Transverse colon (tissue), 4 donors: ENCODE results near the gene SETD5. TPM values are rescaled to one million over a fixed set of nuclear protein-coding genes. Genes with fewer than 3 reads are reported as not detected.

ENCODE experiments used
- DNase-seq: peaks from one replicate; pipeline ENCODE4 v3.0.0-alpha.2; 2019
- H3K27ac ChIP-seq, 4 donors: fragments of 200-600 bp; sonication (generic); 2 replicates each; pipeline ENCODE4 v1.5.1; 2016 to 2018; ENCODE audit warnings: inconsistent platforms in 4 of 4
- H3K27me3 ChIP-seq: fragments of 200-600 bp; sonication (generic); 2 replicates; pipeline ENCODE4 v1.5.1; 2017; ENCODE audit warnings: inconsistent platforms
- H3K36me3 ChIP-seq, 4 donors: fragments of 200-600 bp; sonication (generic); 2 replicates each; pipeline ENCODE4 v1.5.1; 2017 to 2019; ENCODE audit warnings: inconsistent platforms in 4 of 4
- H3K4me1 ChIP-seq, 4 donors: fragments of 200-600 bp; sonication (generic); 2 replicates each; pipeline ENCODE4 v1.5.1; 2017 to 2020; ENCODE audit warnings: inconsistent platforms in 4 of 4
- H3K4me3 ChIP-seq, 4 donors: fragments of 200-600 bp; sonication (generic); 1 replicate in 1 of 4; 2 replicates in 3 of 4; pipeline versions ENCODE4 v1.5.1 to v1.6.1; 2017 to 2019; ENCODE audit warnings: inconsistent platforms in 4 of 4
- H3K9me3 ChIP-seq, 2 donors: fragments of 200-600 bp; sonication (generic); 2 replicates each; pipeline ENCODE4 v1.5.1; 2017 to 2019; ENCODE audit warnings: inconsistent platforms in 2 of 2
- CTCF ChIP-seq, 5 experiments: fragments of 200-600 bp in 3 of 5; fragments of 450-650 bp in 2 of 5; sonication (generic) in 3 of 5; IDR thresholded peaks; 1 replicate in 2 of 5; 2 replicates in 3 of 5; pipeline ENCODE4 v1.5.1; 2016 to 2017; ENCODE audit warnings: antibody characterized with exemption in 5 of 5, inconsistent platforms in 3 of 5, mild to moderate bottlenecking in 2 of 5, moderate library complexity in 1 of 5
- EP300 ChIP-seq: sonication (generic); formaldehyde crosslinking; IDR thresholded peaks from one replicate; pipeline ENCODE4 v1.6.1; 2017; ENCODE audit warnings: antibody characterized with exemption, low read depth
- POLR2A ChIP-seq: fragments of 450-650 bp; IDR thresholded peaks from one replicate; pipeline ENCODE4 v1.6.1; 2016; ENCODE audit warnings: antibody characterized with exemption, mild to moderate bottlenecking, moderate library complexity
- POLR2AphosphoS5 ChIP-seq, 3 donors: sonication (generic); formaldehyde crosslinking; IDR thresholded peaks; one replicate each; pipeline ENCODE4 v1.6.1; 2016; ENCODE audit warnings: antibody characterized with exemption in 3 of 3
- WGBS, 2 donors: methylation state at CpG; one replicate each; pipeline ENCODE4 v1.1.5; 2018; ENCODE audit warnings: low coverage in 1 of 2; 5-methylcytosine and 5-hydroxymethylcytosine counted together
- in situ Hi-C, 4 donors: fragments of 200-750 bp; cut with MboI; loops; one replicate each; pipeline versions ENCODE4 v1.15.0 to v1.15.1; 2017; ENCODE audit warnings: low sequenced_read_pairs in 3 of 4, low pct_ligation_motif_present in 1 of 4, low pct_unique_long_range_greater_than_20kb in 1 of 4
- intact Hi-C: fragments of 100-400 bp; cut with DNase I; formaldehyde crosslinking; loops from one replicate; pipeline ENCODE4 v1.15.1; 2023; ENCODE audit warnings: low total_unique reads
- total RNA-seq, 4 donors: library from RNA; depleted of rRNA; stranded (reverse); fragments of >200 nt; gene quantifications; one replicate each; pipeline ENCODE4 v1.1.0, GENCODE V29; 2016

The SETD5 gene
- total RNA-seq, 4 donors from 2014 or later, result 70.6 to 161 (median 129) TPM

- Histone ChIP-seq H3K4me3 (no peak overlapping the region), H3K9me3 (no peaks in the 10 kb centered on the region), H3K4me1 (no peaks in the 10 kb centered on the region), H3K27ac (no peak overlapping the region), H3K27me3 (no peaks in the 10 kb centered on the region), H3K36me3 (peaks cover 0 to 72% (median 37%) of the 10 kb centered on the region in 4 donors)
- TF ChIP-seq CTCF (IDR thresholded peaks at IDR 0.05), result no peak
- TF ChIP-seq POLR2AphosphoS5 (IDR thresholded peaks at IDR 0.05), result no peak
- TF ChIP-seq POLR2A, result no peak
- no peak for TF ChIP-seq EP300
- intact Hi-C loops, result loop anchor here (10.0 kb wide), 1 partner anchor 49 kb away; no protein-coding TSS in a partner anchor
- no peak for DNase-seq
- 30 to 62% methylated on average over 2 to 3 of the region's 3 CpGs for WGBS, 2 donors
- in situ Hi-C loops, result no loop called here
These were observed 11.3 kb upstream of the SETD5 start for GRCh38 chr3:9386078-9386459.

- Histone ChIP-seq H3K27ac (no peak overlapping the region), H3K4me1 (peaks cover 3 to 4% (median 3%) of the 10 kb centered on the region in 4 donors), H3K9me3 (no peaks in the 10 kb centered on the region), H3K36me3 (peaks cover 0 to 76% (median 38%) of the 10 kb centered on the region in 4 donors), H3K27me3 (no peaks in the 10 kb centered on the region), H3K4me3 (no peak overlapping the region)
- no peak for DNase-seq
- intact Hi-C loops, result loop anchor here (10.0 kb wide), 1 partner anchor 48 kb away; no protein-coding TSS in a partner anchor
- no peak for TF ChIP-seq POLR2A
- TF ChIP-seq EP300, result no peak
- no peak for TF ChIP-seq POLR2AphosphoS5 (IDR thresholded peaks at IDR 0.05)
- TF ChIP-seq CTCF (IDR thresholded peaks at IDR 0.05), result no peak
- WGBS, 2 donors, result 89% methylated on average over 1 of the region's 1 CpG; no CpG with 5 or more reads in 1 of the 2 donors
- in situ Hi-C loops, result no loop called here
These were observed 10.7 kb upstream of the SETD5 start for GRCh38 chr3:9386501-9387321.

GRCh38 chr3:9387322-9387655 is 10.1 kb upstream of the SETD5 start:
- H3K4me3 ChIP-seq, result no peak overlapping the region
- in situ Hi-C loops, result no loop called here
- H3K27ac ChIP-seq, result no peak overlapping the region
- intact Hi-C loops, result loop anchor here (10.0 kb wide), 1 partner anchor 48 kb away; no protein-coding TSS in a partner anchor
- TF ChIP-seq CTCF (IDR thresholded peaks at IDR 0.05) (no peak), POLR2A (no peak)
- WGBS, 2 donors, result 62 to 73% methylated on average over 2 of the region's 2 CpGs
- no peak for DNase-seq
- peaks cover 8 to 10% (median 9%) of the 10 kb centered on the region in 4 donors for H3K4me1 ChIP-seq
- H3K36me3 ChIP-seq, result peaks cover 0 to 76% (median 36%) of the 10 kb centered on the region in 4 donors
- no peaks in the 10 kb centered on the region for H3K27me3 ChIP-seq
- no peaks in the 10 kb centered on the region for H3K9me3 ChIP-seq

GRCh38 chr3:9388142-9388541 is 9.3 kb upstream of the SETD5 start:
- no peak overlapping the region for H3K4me3 ChIP-seq
- in situ Hi-C loops, result no loop called here
- H3K27ac ChIP-seq, result no peak overlapping the region
- no peak for TF ChIP-seq CTCF (IDR thresholded peaks at IDR 0.05)
- TF ChIP-seq POLR2AphosphoS5 (IDR thresholded peaks at IDR 0.05), result no peak
- TF ChIP-seq EP300, result no peak
- no peak for TF ChIP-seq POLR2A
- H3K4me1 ChIP-seq, result peaks cover 9 to 19% (median 16%) of the 10 kb centered on the region in 4 donors
- intact Hi-C loops, result loop anchor here (10.0 kb wide), 1 partner anchor 47 kb away; no protein-coding TSS in a partner anchor
- no peaks in the 10 kb centered on the region for H3K9me3 ChIP-seq
- no peak for DNase-seq
- 86 to 88% methylated on average over 2 of the region's 2 CpGs for WGBS, 2 donors
- H3K27me3 ChIP-seq, result no peaks in the 10 kb centered on the region
- peaks cover 0 to 72% (median 36%) of the 10 kb centered on the region in 4 donors for H3K36me3 ChIP-seq
